Measurements from ENCODE around the gene CACNA1B. TPM values are rescaled to one million over a fixed set of nuclear protein-coding genes. Genes with fewer than 3 reads are reported as not detected.
A peak's percentile ranks its signal among the peaks of the same experiment; 100 is the strongest.

CACNA1B gene
- total and polyA plus RNA-seq, 7 experiments from 2014 or later = 0.07 TPM; not detected in 6

DNA sequence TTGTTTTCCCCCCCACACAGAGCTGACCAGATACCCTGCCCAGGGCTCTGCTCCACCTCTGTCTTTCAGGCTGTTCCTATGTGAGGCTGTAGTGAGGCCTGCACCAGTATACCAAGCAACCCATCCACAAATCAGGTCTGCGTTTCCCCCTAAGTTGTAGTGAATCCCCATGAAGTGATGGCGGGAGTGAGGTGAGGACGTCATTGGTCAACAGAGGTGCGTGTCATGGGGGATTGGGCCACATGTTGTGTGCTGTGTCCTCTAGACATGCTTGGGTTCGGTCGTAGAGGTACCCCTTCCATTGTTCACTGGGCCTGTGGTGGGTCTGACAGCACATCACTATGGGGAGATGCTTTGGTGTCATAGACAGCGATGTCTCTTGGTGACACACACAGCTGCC is 184.6 kb downstream of the CACNA1B start:
- no peak overlapping the region for H3K27ac Mint-ChIP-seq
- no peak overlapping the region for H3K4me3 ChIP-seq (ENCODE audit: low read length)
- H3K4me1 Mint-ChIP-seq = no peaks in the 10 kb centered on the region
- no peak for ATAC-seq
- no peaks in the 10 kb centered on the region for H3K36me3 ChIP-seq (ENCODE audit: control insufficient read depth in 2 of 3, insufficient read depth in 3 of 3, low read length in 3 of 3)
- no peaks in the 10 kb centered on the region for H3K27me3 ChIP-seq (ENCODE audit: control insufficient read depth in 2 of 2, insufficient read depth in 2 of 2, low read length in 2 of 2)
- H3K9me3 ChIP-seq (ENCODE audit: control insufficient read depth in 2 of 3, low read length in 3 of 3) = no peaks in the 10 kb centered on the region
- no peaks in the 10 kb centered on the region for H3K4me1 ChIP-seq (ENCODE audit: control insufficient read depth in 2 of 2, insufficient read depth in 2 of 2, low read length in 2 of 2)
- no peak for DNase-seq
- no peaks in the 10 kb centered on the region for H3K36me3 Mint-ChIP-seq
- peaks cover 0 to 17% (median 0%) of the 10 kb centered on the region in 5 donors for H3K27me3 Mint-ChIP-seq
- CTCF ChIA-PET = no interaction called here
- H3K4me3 Mint-ChIP-seq = no peak overlapping the region
- peaks cover 0 to 4% (median 0%) of the 10 kb centered on the region in 11 donors for H3K9me3 Mint-ChIP-seq
- intact Hi-C loops (cut with micrococcal nuclease) = no loop called here
- H3K27ac ChIP-seq (ENCODE audit: low read depth, low read length) = no peak overlapping the region
- POLR2A ChIA-PET = no interaction called here

DNA sequence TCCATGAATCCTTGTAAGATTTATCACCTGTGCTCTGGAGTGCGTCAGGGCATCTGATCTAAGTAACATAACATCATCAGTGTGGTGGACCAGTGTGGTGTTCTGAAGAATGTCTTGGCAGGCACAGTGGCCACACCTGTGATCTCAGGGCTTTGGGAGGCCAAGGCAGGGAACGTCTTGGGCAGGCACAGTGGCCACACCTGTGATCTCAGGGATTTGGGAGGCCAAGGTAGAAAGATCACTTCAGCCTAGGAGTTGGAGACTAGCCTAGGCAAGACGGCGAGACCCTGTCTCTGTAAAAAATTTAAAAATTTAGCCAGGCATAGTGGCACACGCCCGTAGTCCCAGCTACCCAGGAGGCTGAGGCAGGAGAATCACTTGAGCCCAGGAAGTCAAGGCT is 185.5 kb downstream of the CACNA1B start:
- H3K27ac Mint-ChIP-seq = no peak overlapping the region
- intact Hi-C loops (cut with micrococcal nuclease) = no loop called here
- ChIA-PET POLR2A (no interaction called here), CTCF (no interaction called here)
- H3K4me1 Mint-ChIP-seq = no peaks in the 10 kb centered on the region
- H3K27ac ChIP-seq (ENCODE audit: low read depth, low read length) = no peak overlapping the region
- no peaks in the 10 kb centered on the region for H3K4me1 ChIP-seq (ENCODE audit: control insufficient read depth in 2 of 2, insufficient read depth in 2 of 2, low read length in 2 of 2)
- H3K4me3 ChIP-seq (ENCODE audit: low read length) = no peak overlapping the region
- no peaks in the 10 kb centered on the region for H3K9me3 ChIP-seq (ENCODE audit: control insufficient read depth in 2 of 3, low read length in 3 of 3)
- no peaks in the 10 kb centered on the region for H3K36me3 Mint-ChIP-seq
- H3K36me3 ChIP-seq (ENCODE audit: control insufficient read depth in 2 of 3, insufficient read depth in 3 of 3, low read length in 3 of 3) = no peaks in the 10 kb centered on the region
- ATAC-seq = no peak
- H3K27me3 Mint-ChIP-seq = peaks cover 0 to 17% (median 0%) of the 10 kb centered on the region in 5 donors
- peaks cover 0 to 4% (median 0%) of the 10 kb centered on the region in 11 donors for H3K9me3 Mint-ChIP-seq
- no peaks in the 10 kb centered on the region for H3K27me3 ChIP-seq (ENCODE audit: control insufficient read depth in 2 of 2, insufficient read depth in 2 of 2, low read length in 2 of 2)
- no peak overlapping the region for H3K4me3 Mint-ChIP-seq
- no peak for DNase-seq

DNA sequence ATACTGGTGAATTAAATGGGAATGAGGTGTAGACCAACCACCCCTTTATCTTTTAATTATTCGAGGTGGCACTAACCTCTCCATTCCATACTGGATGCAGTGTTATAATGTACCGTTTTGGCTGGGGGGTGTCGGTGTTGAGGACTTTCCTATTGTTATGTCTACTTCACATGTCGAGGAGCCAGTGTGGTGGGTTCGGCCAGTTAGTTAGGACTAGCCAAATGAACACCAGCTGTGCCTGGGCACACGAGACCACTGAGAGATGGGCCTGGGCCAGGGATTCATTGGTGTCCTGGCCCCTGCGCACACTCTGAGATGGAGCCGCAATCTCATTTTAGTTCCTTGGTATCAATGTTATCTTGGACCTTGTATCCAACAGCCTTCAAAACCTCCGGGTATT is 186.2 kb downstream of the CACNA1B start:
- ATAC-seq (no peak), DNase-seq (no peak)
- peaks cover 0 to 4% (median 0%) of the 10 kb centered on the region in 11 donors for H3K9me3 Mint-ChIP-seq
- H3K4me3 ChIP-seq (ENCODE audit: low read length) = no peak overlapping the region
- intact Hi-C loops (cut with micrococcal nuclease) = no loop called here
- no peaks in the 10 kb centered on the region for H3K27me3 ChIP-seq (ENCODE audit: control insufficient read depth in 2 of 2, insufficient read depth in 2 of 2, low read length in 2 of 2)
- H3K4me1 Mint-ChIP-seq = no peaks in the 10 kb centered on the region
- no peaks in the 10 kb centered on the region for H3K4me1 ChIP-seq (ENCODE audit: control insufficient read depth in 2 of 2, insufficient read depth in 2 of 2, low read length in 2 of 2)
- no peaks in the 10 kb centered on the region for H3K9me3 ChIP-seq (ENCODE audit: control insufficient read depth in 2 of 3, low read length in 3 of 3)
- H3K27me3 Mint-ChIP-seq = peaks cover 0 to 17% (median 0%) of the 10 kb centered on the region in 5 donors
- H3K36me3 ChIP-seq (ENCODE audit: control insufficient read depth in 2 of 3, insufficient read depth in 3 of 3, low read length in 3 of 3) = no peaks in the 10 kb centered on the region
- H3K36me3 Mint-ChIP-seq = no peaks in the 10 kb centered on the region
- CTCF ChIA-PET = no interaction called here
- no peak overlapping the region for H3K4me3 Mint-ChIP-seq
- POLR2A ChIA-PET = no interaction called here
- H3K27ac ChIP-seq (ENCODE audit: low read depth, low read length) = no peak overlapping the region
- no peak overlapping the region for H3K27ac Mint-ChIP-seq

DNA sequence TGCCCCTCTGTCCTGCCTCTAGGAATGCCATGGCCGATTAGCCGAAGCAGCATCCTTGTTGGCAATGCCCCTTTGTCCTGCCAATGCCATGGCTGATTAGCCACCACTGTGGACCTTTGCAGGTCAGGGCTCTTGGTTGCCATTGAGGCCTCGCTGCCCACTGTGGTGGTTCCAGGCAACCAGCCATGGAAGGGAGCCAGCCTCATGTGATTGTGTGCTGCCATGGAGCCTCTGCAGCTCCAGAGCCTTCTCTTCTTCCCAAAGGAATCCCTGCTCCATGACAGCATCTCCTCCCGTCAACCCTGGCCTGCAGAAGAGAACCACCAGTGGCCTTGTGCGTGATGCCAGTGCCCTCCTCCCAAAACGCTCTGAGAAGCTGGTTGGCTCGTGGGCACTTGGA is 187.0 kb downstream of the CACNA1B start:
- H3K36me3 ChIP-seq (ENCODE audit: control insufficient read depth in 2 of 3, insufficient read depth in 3 of 3, low read length in 3 of 3) = no peaks in the 10 kb centered on the region
- Mint-ChIP-seq H3K4me3 (no peak overlapping the region), H3K27ac (no peak overlapping the region), H3K27me3 (peaks cover 0 to 17% (median 0%) of the 10 kb centered on the region in 5 donors), H3K9me3 (peaks cover 0 to 4% (median 0%) of the 10 kb centered on the region in 11 donors), H3K4me1 (no peaks in the 10 kb centered on the region), H3K36me3 (no peaks in the 10 kb centered on the region)
- CTCF ChIA-PET = no interaction called here
- no peak overlapping the region for H3K27ac ChIP-seq (ENCODE audit: low read depth, low read length)
- no peaks in the 10 kb centered on the region for H3K9me3 ChIP-seq (ENCODE audit: control insufficient read depth in 2 of 3, low read length in 3 of 3)
- H3K27me3 ChIP-seq (ENCODE audit: control insufficient read depth in 2 of 2, insufficient read depth in 2 of 2, low read length in 2 of 2) = no peaks in the 10 kb centered on the region
- intact Hi-C loops (cut with micrococcal nuclease) = no loop called here
- H3K4me3 ChIP-seq (ENCODE audit: low read length) = no peak overlapping the region
- DNase-seq (no peak), ATAC-seq (no peak)
- H3K4me1 ChIP-seq (ENCODE audit: control insufficient read depth in 2 of 2, insufficient read depth in 2 of 2, low read length in 2 of 2) = no peaks in the 10 kb centered on the region
- POLR2A ChIA-PET = no interaction called here

DNA sequence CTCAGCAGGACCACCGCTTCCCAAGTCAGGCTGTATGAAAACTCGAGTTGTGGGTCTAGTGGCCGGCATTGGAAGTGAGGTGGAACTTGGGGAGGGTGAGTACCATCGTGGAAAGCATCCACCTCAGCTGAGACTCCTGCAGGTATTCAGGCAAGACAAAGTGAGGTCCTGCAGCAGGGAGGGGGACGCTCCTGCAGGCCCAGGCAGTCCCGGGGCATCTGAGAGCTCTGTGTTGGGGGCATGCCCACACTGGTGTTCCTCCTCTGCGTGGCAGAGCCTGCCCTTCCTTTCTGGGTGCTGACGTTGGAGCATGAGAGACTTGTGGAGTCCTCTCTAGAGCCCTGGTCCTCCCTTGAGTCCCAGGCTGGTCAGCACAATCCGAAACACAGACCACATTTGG is 187.7 kb downstream of the CACNA1B start:
- H3K9me3 ChIP-seq (ENCODE audit: control insufficient read depth in 2 of 3, low read length in 3 of 3) = no peaks in the 10 kb centered on the region
- CTCF ChIA-PET = no interaction called here
- no peaks in the 10 kb centered on the region for H3K4me1 ChIP-seq (ENCODE audit: control insufficient read depth in 2 of 2, insufficient read depth in 2 of 2, low read length in 2 of 2)
- no peak overlapping the region for H3K4me3 ChIP-seq (ENCODE audit: low read length)
- Mint-ChIP-seq H3K4me3 (no peak overlapping the region), H3K9me3 (peaks cover 0 to 4% (median 0%) of the 10 kb centered on the region in 11 donors), H3K36me3 (no peaks in the 10 kb centered on the region), H3K27ac (peak overlapping the region in 1 of 9 donors; percentile 51), H3K4me1 (no peaks in the 10 kb centered on the region), H3K27me3 (peaks cover 0 to 17% (median 0%) of the 10 kb centered on the region in 5 donors)
- DNase-seq (peak in 1 of 9 donors; percentile 4), ATAC-seq (no peak)
- POLR2A ChIA-PET = no interaction called here
- no peaks in the 10 kb centered on the region for H3K36me3 ChIP-seq (ENCODE audit: control insufficient read depth in 2 of 3, insufficient read depth in 3 of 3, low read length in 3 of 3)
- H3K27ac ChIP-seq (ENCODE audit: low read depth, low read length) = no peak overlapping the region
- intact Hi-C loops (cut with micrococcal nuclease) = no loop called here
- H3K27me3 ChIP-seq (ENCODE audit: control insufficient read depth in 2 of 2, insufficient read depth in 2 of 2, low read length in 2 of 2) = no peaks in the 10 kb centered on the region

DNA sequence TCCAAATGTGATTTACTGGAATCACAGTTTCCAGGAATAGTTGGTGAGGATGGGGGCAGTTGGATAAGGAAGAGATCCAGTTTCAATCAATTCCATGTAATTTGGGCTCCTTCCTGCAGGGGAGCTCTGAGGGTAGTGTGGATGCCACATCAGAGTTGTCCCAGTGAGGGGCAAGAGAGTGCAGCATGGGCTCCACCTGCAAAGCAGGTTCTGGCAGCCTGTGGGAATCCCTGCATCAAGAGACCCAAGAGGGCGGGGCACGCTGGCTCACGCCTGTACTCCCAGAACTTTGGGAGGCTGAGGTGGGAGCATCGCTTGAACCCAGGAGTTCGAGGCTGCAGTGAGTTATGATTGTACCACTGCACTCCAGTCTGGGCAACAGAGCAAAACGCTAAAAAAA is 188.5 kb downstream of the CACNA1B start:
- H3K27me3 Mint-ChIP-seq = peaks cover 0 to 14% (median 0%) of the 10 kb centered on the region in 5 donors
- H3K4me3 Mint-ChIP-seq = no peak overlapping the region
- ATAC-seq (no peak), DNase-seq (no peak)
- Histone ChIP-seq H3K9me3 (ENCODE audit: control insufficient read depth in 2 of 3, low read length in 3 of 3) (no peaks in the 10 kb centered on the region), H3K4me1 (ENCODE audit: control insufficient read depth in 2 of 2, insufficient read depth in 2 of 2, low read length in 2 of 2) (no peaks in the 10 kb centered on the region), H3K36me3 (ENCODE audit: control insufficient read depth in 2 of 3, insufficient read depth in 3 of 3, low read length in 3 of 3) (no peaks in the 10 kb centered on the region), H3K27ac (ENCODE audit: low read depth, low read length) (no peak overlapping the region), H3K4me3 (ENCODE audit: low read length) (no peak overlapping the region), H3K27me3 (ENCODE audit: control insufficient read depth in 2 of 2, insufficient read depth in 2 of 2, low read length in 2 of 2) (no peaks in the 10 kb centered on the region)
- ChIA-PET POLR2A (no interaction called here), CTCF (no interaction called here)
- no peaks in the 10 kb centered on the region for H3K4me1 Mint-ChIP-seq
- H3K9me3 Mint-ChIP-seq = peaks cover 0 to 4% (median 0%) of the 10 kb centered on the region in 11 donors
- intact Hi-C loops (cut with micrococcal nuclease) = no loop called here
- H3K27ac Mint-ChIP-seq = no peak overlapping the region
- H3K36me3 Mint-ChIP-seq = no peaks in the 10 kb centered on the region

DNA sequence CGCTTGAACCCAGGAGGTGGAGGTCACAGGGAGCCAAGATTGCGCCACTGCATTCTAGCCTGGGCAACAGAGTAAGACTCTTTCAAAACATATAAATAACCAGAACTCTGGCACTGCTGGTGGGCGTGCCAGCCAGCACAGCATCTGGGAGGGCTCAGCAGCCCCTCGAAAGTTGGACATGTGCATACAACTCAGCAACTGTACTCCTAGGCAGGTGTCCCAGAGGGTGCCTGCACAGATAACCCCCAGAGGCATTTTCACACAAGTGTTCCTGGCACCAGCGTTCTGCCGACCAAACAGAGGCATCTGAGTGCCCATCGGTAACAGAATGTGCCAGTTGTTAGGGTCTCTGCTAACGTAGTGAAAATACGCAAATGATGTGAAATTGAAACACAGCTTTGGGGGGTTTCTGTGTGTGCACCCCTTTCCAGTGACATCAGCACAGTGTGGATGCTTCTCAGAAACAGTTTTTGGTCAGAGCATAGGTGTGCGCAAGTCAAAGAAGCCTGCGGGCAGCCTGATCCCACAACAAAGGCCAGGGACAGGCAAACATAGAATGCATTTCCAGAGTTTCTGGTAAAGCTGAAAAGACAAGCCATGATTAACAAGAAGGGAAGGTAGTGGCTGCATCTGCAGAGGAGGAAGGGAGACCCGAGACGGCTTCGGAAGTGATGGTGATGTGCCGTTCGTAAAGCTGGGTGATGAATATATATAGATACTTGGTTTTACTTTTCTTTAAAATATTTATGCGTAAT is 190.2 kb downstream of the CACNA1B start:
- Histone ChIP-seq H3K36me3 (ENCODE audit: control insufficient read depth in 2 of 3, insufficient read depth in 3 of 3, low read length in 3 of 3) (no peaks in the 10 kb centered on the region), H3K4me3 (ENCODE audit: low read length) (no peak overlapping the region), H3K4me1 (ENCODE audit: control insufficient read depth in 2 of 2, insufficient read depth in 2 of 2, low read length in 2 of 2) (no peaks in the 10 kb centered on the region), H3K27me3 (ENCODE audit: control insufficient read depth in 2 of 2, insufficient read depth in 2 of 2, low read length in 2 of 2) (no peaks in the 10 kb centered on the region), H3K27ac (ENCODE audit: low read depth, low read length) (no peak overlapping the region), H3K9me3 (ENCODE audit: control insufficient read depth in 2 of 3, low read length in 3 of 3) (no peaks in the 10 kb centered on the region)
- CTCF ChIA-PET = no interaction called here
- DNase-seq = peak in 1 of 9 donors; percentile 3
- no peak overlapping the region for H3K27ac Mint-ChIP-seq
- intact Hi-C loops (cut with micrococcal nuclease) = no loop called here
- no peaks in the 10 kb centered on the region for H3K36me3 Mint-ChIP-seq
- peaks cover 0 to 14% (median 0%) of the 10 kb centered on the region in 5 donors for H3K27me3 Mint-ChIP-seq
- no peaks in the 10 kb centered on the region for H3K4me1 Mint-ChIP-seq
- peaks cover 0 to 3% (median 0%) of the 10 kb centered on the region in 11 donors for H3K9me3 Mint-ChIP-seq
- ATAC-seq = no peak
- POLR2A ChIA-PET = no interaction called here
- H3K4me3 Mint-ChIP-seq = no peak overlapping the region

Data from naive thymus-derived CD4-positive, alpha-beta T cell (primary cell).